Prostate gland (tissue), 2 donors: ENCODE data around the gene CASD1. TPM values are rescaled to one million over a fixed set of nuclear protein-coding genes. Genes with fewer than 3 reads are reported as not detected.

Source experiments
- DNase-seq: peaks from one replicate; pipeline ENCODE4 v3.0.0-alpha.2; 2019; ENCODE audit warnings: low spot score
- H3K27ac ChIP-seq, 2 donors: fragments of 200-600 bp; sonication (generic); 2 replicates each; pipeline ENCODE4 v1.5.1; 2017 to 2019
- H3K27me3 ChIP-seq: fragments of 200-600 bp; sonication (generic); replicated peaks from 2 replicates; pipeline ENCODE4 v1.5.1; 2019; ENCODE audit not compliant: insufficient read depth
- H3K36me3 ChIP-seq, 2 donors: fragments of 200-600 bp; sonication (generic); 1 replicate in 1 of 2; 2 replicates in 1 of 2; pipeline versions ENCODE4 v1.5.1 to v1.8.1; 2017 to 2019
- H3K4me1 ChIP-seq: fragments of 200-600 bp; sonication (generic); replicated peaks from 2 replicates; pipeline ENCODE4 v1.5.1; 2019
- H3K4me3 ChIP-seq, 2 donors: fragments of 200-600 bp; sonication (generic); 2 replicates each; pipeline ENCODE4 v1.5.1; 2017 to 2019
- H3K9me3 ChIP-seq: fragments of 200-600 bp; sonication (generic); 2 replicates; pipeline ENCODE4 v1.5.1; 2017
- CTCF ChIP-seq, 4 experiments: fragments of 200-600 bp in 2 of 4; fragments of 450-650 bp in 2 of 4; sonication (generic) in 2 of 4; IDR thresholded peaks; 1 replicate in 3 of 4; 2 replicates in 1 of 4; pipeline ENCODE4 v1.5.1; 2016 to 2019; ENCODE audit warnings: antibody characterized with exemption in 4 of 4, mild to moderate bottlenecking in 2 of 4, moderate library complexity in 2 of 4
- POLR2A ChIP-seq: fragments of 450-650 bp; IDR thresholded peaks from one replicate; pipeline ENCODE4 v1.6.1; 2016; ENCODE audit warnings: antibody characterized with exemption, mild to moderate bottlenecking
- POLR2AphosphoS5 ChIP-seq: sonication (generic); formaldehyde crosslinking; IDR thresholded peaks from one replicate; pipeline ENCODE4 v1.6.1; 2017; ENCODE audit warnings: antibody characterized with exemption
- WGBS: methylation state at CpG from one replicate; pipeline ENCODE4 v1.1.5; 2018; 5-methylcytosine and 5-hydroxymethylcytosine counted together
- intact Hi-C: fragments of 100-400 bp; cut with DNase I; formaldehyde crosslinking; loops from one replicate; pipeline ENCODE4 v1.14.2; 2022
- total RNA-seq, 2 donors: library from RNA; depleted of rRNA; stranded (reverse); fragments of >200 nt; gene quantifications; one replicate each; pipeline ENCODE4 v1.1.0, GENCODE V29; 2016

CASD1 gene
- total RNA-seq, 2 donors from 2014 or later = 31.2 to 35.6 TPM

- Histone ChIP-seq H3K4me1 (no peaks in the 10 kb centered on the region), H3K4me3 (no peak overlapping the region), H3K9me3 (no peaks in the 10 kb centered on the region), H3K27ac (no peak overlapping the region), H3K36me3 (no peaks in the 10 kb centered on the region), H3K27me3 (no peaks in the 10 kb centered on the region)
- 72% methylated on average over 1 of the region's 1 CpG for WGBS
- no peak for DNase-seq
- intact Hi-C loops = no loop called here
- TF ChIP-seq POLR2AphosphoS5 (no peak), POLR2A (no peak), CTCF (IDR thresholded peaks at IDR 0.05) (no peak)
These were observed 71.0 kb downstream of the CASD1 start for GRCh38 chr7:94580601-94581000.

- WGBS = 62% methylated on average over 1 of the region's 1 CpG
- H3K9me3 ChIP-seq = no peaks in the 10 kb centered on the region
- H3K27me3 ChIP-seq = no peaks in the 10 kb centered on the region
- TF ChIP-seq POLR2A (no peak), POLR2AphosphoS5 (peak; percentile 16), CTCF (IDR thresholded peaks at IDR 0.05) (no peak)
- intact Hi-C loops = no loop called here
- H3K36me3 ChIP-seq = no peaks in the 10 kb centered on the region
- DNase-seq = peak; percentile 46
- H3K4me3 ChIP-seq = no peak overlapping the region
- H3K27ac ChIP-seq = no peak overlapping the region
- H3K4me1 ChIP-seq = no peaks in the 10 kb centered on the region
These were observed 74.5 kb downstream of the CASD1 start for GRCh38 chr7:94584113-94584512.

DNA sequence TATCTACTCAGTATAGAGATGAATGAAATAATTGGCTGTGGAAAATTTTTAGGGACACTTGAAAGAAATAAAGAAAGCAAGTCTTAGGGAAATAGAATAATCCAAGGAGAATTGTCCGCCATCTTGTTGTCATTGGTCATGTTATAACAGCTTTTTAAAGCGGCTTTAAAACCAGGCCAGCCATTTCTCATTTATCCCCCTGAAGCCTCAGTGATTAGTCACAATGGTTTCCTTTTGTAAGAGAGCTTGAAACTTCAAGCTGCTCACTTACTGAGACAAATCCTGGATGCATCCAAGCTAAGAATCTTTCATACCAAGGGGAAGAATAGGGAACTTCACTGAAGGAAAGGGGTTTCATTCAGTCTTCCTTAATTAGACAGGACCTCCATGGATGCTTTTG is 78.5 kb downstream of the CASD1 start:
- intact Hi-C loops = no loop called here
- WGBS = 92% methylated on average over 2 of the region's 2 CpGs

GRCh38 chr7:94590526-94591162 is 81.0 kb downstream of the CASD1 start:
- no peak for DNase-seq
- intact Hi-C loops = no loop called here
- Histone ChIP-seq H3K36me3 (no peaks in the 10 kb centered on the region), H3K27ac (no peak overlapping the region), H3K4me3 (no peak overlapping the region), H3K9me3 (no peaks in the 10 kb centered on the region), H3K27me3 (no peaks in the 10 kb centered on the region), H3K4me1 (no peaks in the 10 kb centered on the region)
- WGBS = 78% methylated on average over 4 of the region's 4 CpGs
- TF ChIP-seq POLR2A (no peak), CTCF (IDR thresholded peaks at IDR 0.05) (no peak), POLR2AphosphoS5 (no peak)

More for the DNA sequence above, 78.5 kb downstream of the CASD1 start:
- Histone ChIP-seq H3K9me3 (no peaks in the 10 kb centered on the region), H3K27me3 (no peaks in the 10 kb centered on the region), H3K4me1 (no peaks in the 10 kb centered on the region), H3K4me3 (no peak overlapping the region), H3K27ac (no peak overlapping the region), H3K36me3 (no peaks in the 10 kb centered on the region)
- no peak for DNase-seq
- TF ChIP-seq POLR2A = no peak
- no peak for TF ChIP-seq POLR2AphosphoS5
- TF ChIP-seq CTCF (IDR thresholded peaks at IDR 0.05) = no peak

DNA sequence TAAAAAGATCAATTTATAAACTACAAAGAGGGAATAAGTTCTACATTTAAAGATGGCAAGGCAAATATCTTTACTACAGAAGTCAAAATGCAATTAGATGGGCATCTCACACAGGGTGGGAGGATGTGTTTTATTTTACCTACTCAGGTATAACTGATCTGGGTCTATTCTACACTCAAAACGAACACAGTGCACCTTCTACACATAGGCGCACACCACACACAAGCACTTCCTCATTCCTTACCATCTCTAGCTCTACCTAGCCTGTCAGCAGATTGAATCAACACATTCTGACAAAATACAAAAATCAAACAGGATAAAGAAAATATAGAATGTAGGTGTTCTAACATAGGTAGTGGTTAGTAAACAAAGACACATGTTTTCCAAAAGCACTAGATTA is 81.6 kb downstream of the CASD1 start:
- Histone ChIP-seq H3K27ac (no peak overlapping the region), H3K36me3 (no peaks in the 10 kb centered on the region), H3K27me3 (no peaks in the 10 kb centered on the region), H3K4me3 (no peak overlapping the region), H3K9me3 (no peaks in the 10 kb centered on the region), H3K4me1 (no peaks in the 10 kb centered on the region)
- TF ChIP-seq POLR2AphosphoS5 (no peak), POLR2A (no peak), CTCF (IDR thresholded peaks at IDR 0.05) (no peak)
- DNase-seq = no peak
- intact Hi-C loops = no loop called here
- WGBS = 70% methylated on average over 2 of the region's 2 CpGs
